ENCODE results near the gene FALEC.

The FALEC gene

DNA sequence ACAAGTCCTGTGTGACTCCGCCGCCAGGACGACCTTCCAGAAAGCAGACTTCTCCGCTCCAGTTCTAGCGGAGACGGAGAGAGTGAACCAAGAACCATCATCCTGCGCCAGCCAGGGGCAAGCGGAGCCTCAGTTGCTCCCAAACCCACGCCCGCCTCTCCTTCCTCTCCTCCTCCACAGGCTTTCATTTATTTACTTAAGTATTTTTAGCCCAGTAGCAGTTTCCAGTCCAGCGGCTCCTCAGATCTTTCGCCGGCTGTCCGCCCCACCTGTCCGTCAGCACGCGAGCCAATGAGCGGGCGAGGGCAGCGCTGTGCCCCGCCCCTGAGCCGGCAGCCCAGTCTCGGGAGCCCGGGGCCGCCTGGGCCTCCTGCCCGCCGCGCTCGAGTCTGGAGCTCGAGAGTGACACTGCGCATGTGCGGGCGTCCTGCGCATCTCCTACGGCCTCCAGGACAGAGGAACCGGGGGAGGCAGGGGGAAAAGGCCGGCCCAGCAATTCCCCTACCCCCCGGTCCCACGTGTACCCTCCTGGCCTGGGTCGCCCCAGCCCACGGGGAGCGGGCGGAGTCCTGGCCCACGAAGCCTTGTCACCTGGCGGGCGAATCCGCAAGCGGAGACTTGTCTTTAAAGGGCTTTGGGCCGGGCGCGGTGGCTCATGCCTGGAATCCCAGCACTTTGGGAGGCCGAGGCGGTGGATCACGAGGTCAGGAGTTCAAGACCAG lies at the start of gene FALEC:
Gene FALEC (plus strand): TSS at position 425 of the 722 bp plus-strand sequence.
- peak within 1 kb of the TSS; percentile 57 for H3K4me3 ChIP-seq (replicated peaks in 1 of 2; ENCODE audit: low read depth in 2 of 2, low read length in 2 of 2)
- DNase-seq (ENCODE audit: low read depth in 2 of 2), result peak; percentile 96 to 98

DNA sequence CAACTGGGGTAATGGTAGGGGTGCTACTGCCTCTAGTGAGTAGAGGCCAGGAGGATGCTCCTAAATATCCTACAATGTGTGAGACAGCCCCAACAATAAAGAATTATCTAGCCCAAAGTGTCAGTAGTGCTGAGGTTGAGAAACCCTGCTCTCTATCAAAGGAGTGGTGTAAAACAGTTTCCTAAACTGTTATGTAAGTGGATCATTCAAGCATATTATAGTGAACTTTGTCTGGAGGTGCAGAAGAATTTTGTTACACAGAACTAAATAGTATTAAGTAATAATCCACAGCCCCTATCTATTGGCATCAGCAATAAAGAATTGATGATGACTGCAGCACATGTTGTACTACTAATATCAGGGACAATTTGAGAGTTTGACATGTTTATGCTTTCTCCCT lies 48.6 kb upstream of the FALEC start:
- no peak for DNase-seq (ENCODE audit: low read depth in 2 of 2)
- no peak overlapping the region for H3K4me3 ChIP-seq (replicated peaks in 1 of 2; ENCODE audit: low read depth in 2 of 2, low read length in 2 of 2)

More for the DNA sequence above, at the start of gene FALEC:
- TF ChIP-seq, protein P1, sequence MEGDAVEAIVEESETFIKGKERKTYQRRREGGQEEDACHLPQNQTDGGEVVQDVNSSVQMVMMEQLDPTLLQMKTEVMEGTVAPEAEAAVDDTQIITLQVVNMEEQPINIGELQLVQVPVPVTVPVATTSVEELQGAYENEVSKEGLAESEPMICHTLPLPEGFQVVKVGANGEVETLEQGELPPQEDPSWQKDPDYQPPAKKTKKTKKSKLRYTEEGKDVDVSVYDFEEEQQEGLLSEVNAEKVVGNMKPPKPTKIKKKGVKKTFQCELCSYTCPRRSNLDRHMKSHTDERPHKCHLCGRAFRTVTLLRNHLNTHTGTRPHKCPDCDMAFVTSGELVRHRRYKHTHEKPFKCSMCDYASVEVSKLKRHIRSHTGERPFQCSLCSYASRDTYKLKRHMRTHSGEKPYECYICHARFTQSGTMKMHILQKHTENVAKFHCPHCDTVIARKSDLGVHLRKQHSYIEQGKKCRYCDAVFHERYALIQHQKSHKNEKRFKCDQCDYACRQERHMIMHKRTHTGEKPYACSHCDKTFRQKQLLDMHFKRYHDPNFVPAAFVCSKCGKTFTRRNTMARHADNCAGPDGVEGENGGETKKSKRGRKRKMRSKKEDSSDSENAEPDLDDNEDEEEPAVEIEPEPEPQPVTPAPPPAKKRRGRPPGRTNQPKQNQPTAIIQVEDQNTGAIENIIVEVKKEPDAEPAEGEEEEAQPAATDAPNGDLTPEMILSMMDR (IDR thresholded peaks at IDR 0.05; ENCODE audit: low read depth, low read length), result no peak

DNA sequence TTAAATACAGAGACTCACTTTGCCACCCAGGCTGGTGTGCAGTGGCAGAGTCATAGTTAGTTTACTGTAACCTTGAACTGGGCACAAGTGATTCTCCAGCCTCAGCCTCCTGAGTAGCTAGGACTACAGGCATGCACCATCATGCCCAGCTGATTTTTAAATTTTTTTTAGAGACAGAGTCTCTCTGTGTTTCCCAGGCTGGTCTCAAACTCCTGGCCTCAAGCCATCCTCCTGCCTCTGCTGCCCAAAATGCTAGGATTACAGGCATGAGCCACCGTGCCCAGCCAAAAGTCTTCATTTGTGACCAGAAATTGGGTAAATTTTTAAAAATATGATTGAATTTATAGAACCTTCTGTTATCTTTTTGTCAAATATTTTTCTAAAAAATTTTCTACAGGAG lies 46.3 kb upstream of the FALEC start:
- TF ChIP-seq, protein P1 (IDR thresholded peaks at IDR 0.05; ENCODE audit: low read depth, low read length), result no peak
- no peak overlapping the region for H3K4me3 ChIP-seq (replicated peaks in 1 of 2; ENCODE audit: low read depth in 2 of 2, low read length in 2 of 2)
- no peak for DNase-seq (ENCODE audit: low read depth in 2 of 2)

More for the DNA sequence above, 48.6 kb upstream of the FALEC start:
- TF ChIP-seq, protein P1 (IDR thresholded peaks at IDR 0.05; ENCODE audit: low read depth, low read length), result no peak

- TF ChIP-seq, protein P1 (IDR thresholded peaks at IDR 0.05; ENCODE audit: low read depth, low read length), result no peak
- DNase-seq (ENCODE audit: low read depth in 2 of 2), result no peak
- H3K4me3 ChIP-seq (replicated peaks in 1 of 2; ENCODE audit: low read depth in 2 of 2, low read length in 2 of 2), result no peak overlapping the region
Measured at GRCh38 chr1:150472601-150473200, 42.9 kb upstream of the FALEC start.

GRCh38 chr1:150473659-150474058 lies 41.9 kb upstream of the FALEC start:
- no peak overlapping the region for H3K4me3 ChIP-seq (replicated peaks in 1 of 2; ENCODE audit: low read depth in 2 of 2, low read length in 2 of 2)
- TF ChIP-seq, protein P1 (IDR thresholded peaks at IDR 0.05; ENCODE audit: low read depth, low read length), result no peak
- no peak for DNase-seq (ENCODE audit: low read depth in 2 of 2)

DNA sequence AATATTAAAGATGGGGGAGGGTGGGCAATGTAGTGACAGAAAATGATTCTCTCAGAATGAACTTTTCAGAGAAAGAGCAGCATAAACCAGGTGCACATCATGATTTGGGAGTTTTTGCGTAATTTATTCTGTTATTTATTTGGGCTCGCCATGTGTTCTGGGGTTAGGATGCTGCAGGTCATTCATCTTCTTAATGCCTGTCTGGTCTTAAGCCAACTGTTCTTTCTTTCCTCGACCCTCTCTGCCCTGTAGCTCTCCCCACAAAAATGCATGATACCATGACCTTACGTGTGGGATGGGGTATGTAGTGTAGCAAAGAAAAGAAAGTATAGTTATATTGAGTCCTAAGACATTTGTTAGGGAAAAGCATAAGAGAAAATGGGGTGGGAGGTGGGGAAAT lies 40.7 kb upstream of the FALEC start:
- no peak overlapping the region for H3K4me3 ChIP-seq (replicated peaks in 1 of 2; ENCODE audit: low read depth in 2 of 2, low read length in 2 of 2)
- TF ChIP-seq, protein P1 (IDR thresholded peaks at IDR 0.05; ENCODE audit: low read depth, low read length), result no peak
- no peak for DNase-seq (ENCODE audit: low read depth in 2 of 2)

Data from cardiac fibroblast (primary cell).